ENCODE data around the gene ACTN4. TPM values are rescaled to one million over a fixed set of nuclear protein-coding genes. Genes with fewer than 3 reads are reported as not detected.

ACTN4 gene
- total RNA-seq, 1 experiment from 2014 or later, result 3,297 TPM

GRCh38 chr19:38684078-38684861 lies 36.8 kb downstream of the ACTN4 start:
- peak overlapping the region; percentile 98 for H3K27ac ChIP-seq (ENCODE audit: low read length)
- peaks cover 4% of the 10 kb centered on the region; the same call in 1 of the 2 replicates for H3K9me3 ChIP-seq (ENCODE audit: control insufficient read depth, insufficient read depth, low read depth, low read length)
- H3K27me3 ChIP-seq (ENCODE audit: control insufficient read depth, insufficient read depth, low read length), result no peaks in the 10 kb centered on the region
- CTCF ChIA-PET, result interaction anchor here (0.5 to 1.1 kb wide), 3 partner anchors 19 to 155 kb away, joined by 3 to 5 read pairs (median 3); no protein-coding TSS in a partner anchor
- H3K4me1 ChIP-seq (ENCODE audit: control insufficient read depth, insufficient read depth, low read length), result peaks cover 100% of the 10 kb centered on the region
- intact Hi-C loops (cut with micrococcal nuclease; ENCODE audit: unreplicated experiment), result no loop called here
- no TSS peak for BruUV-seq (replicated peaks)
- POLR2A ChIA-PET, result interaction anchor here (0.6 to 3.1 kb wide), 6 partner anchors 8 to 760 kb away, joined by 3 to 18 read pairs (median 8); partner anchors contain the start of gene ACTN4
- peak; percentile 100 for DNase-seq (ENCODE audit: low read depth, low spot score)
- in situ Hi-C loops (cut with HindIII; ENCODE audit: low pct_unique_long_range_greater_than_20kb, low sequenced_read_pairs), result no loop called here
- peak; percentile 79 for ATAC-seq
- peak overlapping the region in 1 of 2 experiments; percentile 10; a peak in 2 of 4 replicates for H3K4me3 ChIP-seq (ENCODE audit: low read depth in 2 of 2, low read length in 2 of 2)
- TF ChIP-seq REST (IDR thresholded peaks at IDR 0.05; ENCODE audit: insufficient read depth in 1 of 2, low read depth in 2 of 2, low read length in 1 of 2) (no peak), POLR2AphosphoS5 (IDR thresholded peaks at IDR 0.05; ENCODE audit: low read depth, low read length) (no peak), SIN3A (IDR thresholded peaks at IDR 0.05; ENCODE audit: borderline replicate concordance, insufficient read depth, low read depth, low read length) (no peak), CTCF (IDR thresholded peaks at IDR 0.05) (no peak), TCF7L2 (IDR thresholded peaks at IDR 0.05; ENCODE audit: low read depth, low read length) (no peak)
- no peaks in the 10 kb centered on the region for H3K36me3 ChIP-seq (ENCODE audit: control insufficient read depth, insufficient read depth, low read length)

GRCh38 chr19:38684862-38685665 lies 37.6 kb downstream of the ACTN4 start:
- in situ Hi-C loops (cut with HindIII; ENCODE audit: low pct_unique_long_range_greater_than_20kb, low sequenced_read_pairs) (no loop called here), intact Hi-C loops (cut with micrococcal nuclease; ENCODE audit: unreplicated experiment) (no loop called here)
- no peak overlapping the region for H3K4me3 ChIP-seq (ENCODE audit: low read depth in 2 of 2, low read length in 2 of 2)
- no peaks in the 10 kb centered on the region for H3K36me3 ChIP-seq (ENCODE audit: control insufficient read depth, insufficient read depth, low read length)
- peaks cover 100% of the 10 kb centered on the region for H3K4me1 ChIP-seq (ENCODE audit: control insufficient read depth, insufficient read depth, low read length)
- POLR2A ChIA-PET, result interaction anchor here (0.9 kb wide), 1 partner anchor 12 kb away, joined by 3 read pairs; no protein-coding TSS in a partner anchor
- H3K9me3 ChIP-seq (ENCODE audit: control insufficient read depth, insufficient read depth, low read depth, low read length), result peaks cover 4% of the 10 kb centered on the region; the same call in 1 of the 2 replicates
- CTCF ChIA-PET, result interaction anchor here (0.5 kb wide), 1 partner anchor 258 kb away, joined by 5 read pairs; no protein-coding TSS in a partner anchor
- ATAC-seq, result no peak
- no TSS peak for BruUV-seq (replicated peaks)
- TF ChIP-seq SIN3A (IDR thresholded peaks at IDR 0.05; ENCODE audit: borderline replicate concordance, insufficient read depth, low read depth, low read length) (no peak), TCF7L2 (IDR thresholded peaks at IDR 0.05; ENCODE audit: low read depth, low read length) (no peak), POLR2AphosphoS5 (IDR thresholded peaks at IDR 0.05; ENCODE audit: low read depth, low read length) (no peak), CTCF (IDR thresholded peaks at IDR 0.05) (no peak), REST (IDR thresholded peaks at IDR 0.05; ENCODE audit: insufficient read depth in 1 of 2, low read depth in 2 of 2, low read length in 1 of 2) (no peak)
- H3K27ac ChIP-seq (ENCODE audit: low read length), result peak overlapping the region; percentile 98
- DNase-seq (ENCODE audit: low read depth, low spot score), result no peak
- H3K27me3 ChIP-seq (ENCODE audit: control insufficient read depth, insufficient read depth, low read length), result no peaks in the 10 kb centered on the region

Data from Panc1 (cell line).